ENCODE data around the gene ADAD2.

ADAD2 gene

DNA sequence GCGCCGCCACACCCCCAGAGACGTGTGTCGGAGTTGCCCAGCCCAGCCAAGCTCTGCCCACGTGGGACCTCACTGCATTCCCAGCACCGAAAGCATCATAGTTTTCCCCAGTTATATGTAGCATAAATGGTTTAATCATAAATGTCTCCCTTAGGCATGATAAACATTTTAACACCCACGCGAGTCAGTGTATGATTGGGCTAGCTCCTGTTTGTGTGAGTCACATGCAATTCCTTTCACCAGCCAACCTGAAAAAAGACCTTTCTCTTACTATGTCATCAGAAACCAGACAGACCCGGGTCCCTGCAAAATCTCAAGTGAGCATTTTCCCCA lies 13.2 kb upstream of the ADAD2 start:
- no peak for DNase-seq

DNA sequence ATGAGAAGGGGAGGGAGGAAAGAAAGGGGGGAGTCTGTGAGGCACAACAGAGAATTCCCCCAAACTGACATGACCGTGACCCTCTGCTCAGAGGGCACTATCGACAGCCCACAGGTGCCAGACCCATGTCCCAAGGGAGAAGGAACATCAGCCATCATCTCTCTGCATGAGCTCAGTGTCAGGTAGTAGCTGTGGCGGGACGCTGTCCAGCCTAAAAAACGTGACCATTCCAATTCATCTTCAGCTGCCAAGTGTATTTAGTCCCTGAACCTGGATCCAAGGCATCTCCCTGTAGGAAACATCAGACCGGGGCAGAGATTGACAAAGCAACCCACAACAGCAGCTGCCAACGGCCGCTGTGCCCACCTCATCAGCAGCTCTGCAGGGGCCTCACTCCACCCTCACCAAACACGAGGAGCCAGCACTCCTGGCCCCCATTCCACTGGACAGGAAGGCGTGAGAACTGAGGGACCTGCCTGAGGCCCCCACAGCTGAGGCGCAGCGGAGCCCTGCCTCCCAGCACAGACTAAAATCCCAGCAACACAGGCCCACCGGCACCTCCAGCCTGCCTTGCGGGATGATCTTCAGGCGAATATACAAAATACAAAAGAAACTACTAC lies 12.7 kb upstream of the ADAD2 start:
- no peak for DNase-seq

DNA sequence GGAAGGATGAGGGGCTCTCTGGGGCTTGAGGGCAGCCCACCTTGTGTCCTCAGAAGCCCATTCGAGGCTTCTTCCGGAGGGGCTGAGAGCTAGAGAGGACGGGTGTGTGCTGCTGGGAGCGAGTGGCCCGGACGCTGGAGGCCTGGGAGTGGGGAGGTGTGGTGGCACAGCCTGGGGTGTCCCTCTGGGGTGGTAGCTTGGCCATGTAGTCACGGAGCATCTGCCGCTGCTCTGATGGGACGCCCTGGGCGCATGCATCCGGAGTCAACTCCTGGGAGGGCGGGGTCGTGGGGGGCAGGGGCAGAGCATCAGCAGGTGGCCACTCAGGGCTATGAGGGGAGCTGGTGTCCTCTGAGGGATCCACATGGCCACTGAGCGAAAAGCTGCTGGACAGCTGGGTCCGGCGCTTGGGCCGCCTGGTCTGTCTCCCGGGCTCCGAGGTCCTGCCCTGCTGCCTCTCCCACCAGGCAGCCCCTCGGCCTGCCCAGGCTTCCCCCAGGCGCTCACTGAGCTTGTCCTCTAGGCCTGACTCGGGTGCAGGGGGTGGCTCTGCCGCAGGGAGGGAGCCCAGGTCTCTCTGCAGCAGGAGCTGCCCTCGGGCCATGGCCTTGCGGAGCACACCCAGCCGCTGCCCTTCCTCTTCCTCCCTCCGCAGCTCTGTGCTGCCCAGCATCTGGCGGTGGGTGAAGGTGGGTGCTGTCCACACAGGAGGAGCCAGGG lies 11.9 kb upstream of the ADAD2 start:
- DNase-seq = no peak

DNA sequence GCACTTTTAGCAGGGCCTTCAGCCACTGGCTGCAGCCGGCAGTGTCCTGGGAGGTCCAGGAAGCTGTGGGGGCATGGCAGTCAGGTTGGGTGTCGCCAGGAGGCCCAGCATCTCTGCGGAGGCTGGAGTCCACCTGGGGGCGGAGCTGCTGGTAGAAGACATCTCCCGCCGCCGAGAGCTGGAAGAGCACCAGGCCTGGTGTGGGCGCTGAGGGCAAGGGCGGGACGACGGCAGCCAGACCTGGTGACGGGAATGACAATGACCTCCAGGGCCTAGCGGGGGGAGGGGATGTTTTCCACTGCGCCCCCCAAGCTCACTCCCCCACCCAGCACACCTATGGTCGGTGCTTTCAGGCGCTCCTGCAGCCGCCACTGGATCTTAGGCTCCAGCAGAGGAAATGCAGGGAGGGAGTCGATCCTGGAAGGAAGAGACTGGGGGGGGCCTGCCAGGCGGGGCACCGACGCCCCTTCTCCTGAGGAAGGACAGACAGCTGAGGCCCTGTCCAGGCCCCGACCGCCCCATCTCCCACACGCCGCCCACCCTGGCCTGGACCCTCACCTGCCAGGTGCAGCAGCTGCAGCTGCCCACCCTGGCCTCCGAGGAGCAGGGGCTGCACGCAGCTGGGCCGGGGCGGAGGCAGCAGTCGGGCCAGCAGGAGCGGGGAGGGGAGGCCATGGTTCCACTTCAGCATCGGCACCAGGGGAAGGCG lies 11.2 kb upstream of the ADAD2 start:
- no peak for DNase-seq

DNA sequence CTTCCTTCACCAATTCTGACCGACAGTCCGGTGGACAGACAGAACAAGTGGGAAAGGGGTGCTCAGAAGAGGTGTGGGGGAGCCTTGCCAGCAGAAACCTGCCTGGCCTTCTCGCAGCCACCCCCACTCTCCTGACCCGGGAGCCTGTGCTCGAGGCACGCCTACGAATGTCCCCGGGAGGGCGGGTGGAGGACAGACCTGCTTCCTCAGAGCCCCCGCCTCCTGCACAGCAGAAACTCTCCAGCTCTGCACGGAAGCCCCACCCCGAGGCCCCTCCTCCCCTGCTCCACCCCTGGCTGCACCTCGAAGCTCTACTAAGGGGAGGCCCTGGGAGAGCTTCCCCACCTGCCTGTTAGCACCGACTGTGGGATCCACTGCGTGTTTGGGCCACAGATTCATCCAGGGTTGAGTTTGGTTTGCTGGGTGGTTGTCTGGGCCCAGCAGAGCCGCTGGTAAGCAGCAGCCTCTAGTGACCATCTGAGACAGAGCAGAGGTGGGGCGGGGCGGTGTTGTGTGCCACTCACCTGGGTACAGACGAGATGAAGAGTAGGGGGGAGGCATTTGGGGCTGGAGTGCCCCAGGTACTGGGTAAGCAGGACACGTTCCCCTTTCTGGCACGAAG lies 10.3 kb upstream of the ADAD2 start:
- no peak for DNase-seq

DNA sequence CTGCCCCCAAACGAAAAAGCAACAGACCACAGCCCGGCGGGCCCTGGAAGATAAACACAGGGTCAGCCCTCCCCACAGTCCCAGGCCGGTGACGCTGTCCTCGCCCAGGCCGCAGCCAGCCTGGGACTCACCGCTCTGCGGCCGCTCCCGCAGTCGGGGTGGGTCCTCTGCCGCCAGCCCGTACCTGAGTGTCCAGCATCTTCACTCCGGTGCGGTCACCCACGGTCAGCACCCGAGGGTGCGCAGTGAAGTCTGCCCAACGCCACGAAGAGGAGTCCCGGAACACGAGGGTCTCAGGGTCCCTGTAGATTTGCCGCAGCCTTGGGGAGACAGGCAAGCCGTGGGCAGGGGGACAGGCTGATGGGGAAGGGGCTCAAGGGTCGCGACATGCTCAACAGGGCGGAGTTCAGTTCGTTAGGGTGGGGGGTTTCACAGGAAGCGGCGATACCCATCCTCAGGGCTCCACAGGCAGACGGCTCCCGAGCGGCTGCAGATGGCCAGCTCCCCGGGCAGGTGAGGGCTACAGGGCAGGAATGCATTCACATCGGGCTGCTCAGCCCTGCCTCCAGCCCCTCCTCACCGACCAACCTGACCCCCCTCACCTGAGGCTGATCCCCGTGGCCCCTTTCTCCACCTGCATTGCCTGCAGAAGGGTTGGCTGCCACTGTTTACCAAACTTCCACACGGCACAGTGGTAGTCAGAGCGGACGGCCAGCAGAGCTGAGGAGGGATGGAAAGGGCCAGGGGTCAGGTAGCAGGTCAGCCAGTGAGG lies 9.6 kb upstream of the ADAD2 start:
- DNase-seq = no peak

DNA sequence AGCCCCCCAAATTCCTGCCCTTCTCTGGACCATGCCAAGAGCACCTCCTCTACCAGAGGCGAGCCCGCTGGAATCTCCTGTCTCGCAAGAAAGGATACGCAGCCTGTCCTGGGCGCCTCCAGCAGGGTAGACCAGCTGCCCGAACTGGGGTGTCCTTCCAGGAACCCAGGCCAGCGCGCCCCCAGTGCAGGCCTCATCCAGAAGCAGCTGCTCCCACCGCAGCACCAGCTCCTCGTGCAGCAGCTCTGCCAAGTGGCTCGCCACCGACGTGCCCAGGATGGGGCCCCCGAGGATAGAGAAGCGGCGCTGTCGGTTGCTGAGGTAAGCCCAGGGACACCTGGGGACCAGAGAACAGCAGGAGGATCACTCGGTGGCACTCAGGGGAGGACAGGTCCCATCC lies 8.9 kb upstream of the ADAD2 start:
- DNase-seq = no peak

DNA sequence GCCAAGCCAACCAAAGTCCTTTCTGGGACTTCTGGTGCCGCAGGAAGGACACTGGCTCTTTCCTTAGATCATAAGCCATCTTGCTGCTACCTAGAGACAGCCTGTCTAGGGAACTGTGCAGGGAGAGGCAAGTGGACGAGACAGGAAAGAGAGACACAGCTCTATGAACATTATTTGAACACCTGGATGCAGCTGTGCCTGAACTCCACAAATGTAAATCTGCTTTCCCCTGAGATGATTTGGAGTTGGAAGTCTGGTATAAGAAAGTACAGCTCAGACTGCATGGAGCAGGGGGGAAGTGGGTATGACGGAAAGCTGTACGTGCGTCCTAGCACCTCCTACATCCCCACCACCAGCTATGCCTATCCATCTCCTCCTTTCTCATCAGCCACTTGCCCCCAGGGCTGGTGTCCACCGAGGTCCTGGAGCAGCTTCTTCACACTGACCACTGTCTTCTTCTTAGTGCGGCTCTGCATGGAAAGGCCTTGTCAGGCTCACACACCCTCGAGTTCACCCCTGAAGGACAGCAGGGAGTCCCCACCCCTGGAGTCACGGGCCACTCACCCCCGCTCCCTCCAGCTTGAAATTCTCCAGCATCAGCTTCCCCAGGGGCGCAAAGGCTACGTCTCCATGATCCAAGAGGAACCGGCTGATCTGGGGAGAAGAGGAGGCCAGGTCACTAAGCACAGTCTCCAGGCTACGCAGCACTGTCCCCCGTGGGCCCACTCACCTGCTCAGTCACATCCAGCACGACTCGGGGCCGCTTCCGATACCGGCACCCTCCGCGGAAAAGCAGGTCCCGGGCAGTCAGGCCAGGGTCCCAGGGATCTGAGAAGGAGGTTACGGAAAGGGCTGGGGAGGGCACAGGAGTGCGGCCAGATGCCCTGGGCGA lies 8.0 kb upstream of the ADAD2 start:
- no peak for DNase-seq

DNA sequence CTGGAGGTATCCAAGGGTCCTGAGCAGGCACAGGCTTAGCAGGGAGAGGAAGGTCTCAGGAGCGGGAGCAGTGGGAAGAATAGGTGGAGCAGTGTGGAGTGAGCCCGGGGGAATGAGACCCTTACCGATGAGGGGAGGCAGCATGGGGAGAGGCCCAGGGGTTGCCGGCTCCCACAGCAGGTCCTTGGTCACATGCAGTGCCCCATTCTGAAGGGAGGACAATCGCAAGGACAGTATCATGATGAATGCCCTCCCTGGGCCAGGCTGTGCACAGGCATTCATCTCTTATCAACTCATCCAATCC lies 7.4 kb upstream of the ADAD2 start:
- no peak for DNase-seq

DNA sequence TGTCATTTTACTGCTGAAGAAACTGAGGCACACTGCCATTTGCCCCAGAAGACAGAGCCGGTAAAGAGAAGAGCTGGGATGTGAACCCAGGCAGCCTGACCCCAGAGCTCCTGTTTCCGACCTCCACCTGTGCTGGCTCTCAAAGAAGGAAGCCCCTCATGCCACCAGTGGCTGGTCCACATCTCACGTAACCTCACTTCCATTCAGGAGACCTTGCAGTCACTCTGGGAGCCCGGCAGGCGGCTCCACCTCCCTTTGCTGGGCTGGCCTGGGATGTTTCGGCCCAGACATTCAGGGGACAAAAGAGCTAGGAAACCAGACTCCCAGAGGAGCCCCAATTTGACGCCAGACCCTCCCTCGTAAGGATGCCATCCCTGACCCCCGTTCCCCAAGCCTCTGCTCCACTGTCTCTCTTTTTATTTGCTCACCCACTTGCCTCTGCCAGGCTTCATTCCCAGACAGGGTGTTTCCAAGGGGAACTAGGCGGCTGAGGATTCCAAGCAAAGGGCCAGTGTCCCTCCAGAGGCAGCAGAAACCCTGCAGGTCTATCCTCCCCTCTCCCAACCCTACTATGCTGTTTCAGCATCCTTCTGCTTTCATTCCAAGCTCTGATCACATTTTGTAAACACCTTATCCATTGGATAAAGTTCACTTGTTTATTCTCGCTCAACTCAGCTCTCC lies 6.9 kb upstream of the ADAD2 start:
- no peak for DNase-seq

DNA sequence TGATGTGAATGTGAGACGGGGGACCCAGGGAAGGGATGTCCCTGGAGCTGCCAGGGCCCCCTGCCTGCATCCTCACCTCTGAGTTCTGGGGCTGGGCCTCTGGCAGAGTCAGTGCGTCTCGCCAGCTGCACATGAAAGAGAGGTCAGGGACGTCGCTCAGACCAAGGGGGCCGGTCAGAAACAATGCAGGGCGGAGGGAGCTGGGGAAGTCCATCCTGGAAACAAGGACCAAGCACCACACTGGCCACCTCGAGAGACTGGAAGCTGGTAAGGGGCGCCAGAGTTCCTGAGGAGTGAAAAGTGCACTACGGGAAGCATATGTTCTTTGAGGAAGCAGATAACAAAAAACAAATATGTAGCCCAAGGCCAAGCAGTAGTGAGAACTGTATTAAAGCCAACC lies 6.2 kb upstream of the ADAD2 start:
- DNase-seq = no peak

DNA sequence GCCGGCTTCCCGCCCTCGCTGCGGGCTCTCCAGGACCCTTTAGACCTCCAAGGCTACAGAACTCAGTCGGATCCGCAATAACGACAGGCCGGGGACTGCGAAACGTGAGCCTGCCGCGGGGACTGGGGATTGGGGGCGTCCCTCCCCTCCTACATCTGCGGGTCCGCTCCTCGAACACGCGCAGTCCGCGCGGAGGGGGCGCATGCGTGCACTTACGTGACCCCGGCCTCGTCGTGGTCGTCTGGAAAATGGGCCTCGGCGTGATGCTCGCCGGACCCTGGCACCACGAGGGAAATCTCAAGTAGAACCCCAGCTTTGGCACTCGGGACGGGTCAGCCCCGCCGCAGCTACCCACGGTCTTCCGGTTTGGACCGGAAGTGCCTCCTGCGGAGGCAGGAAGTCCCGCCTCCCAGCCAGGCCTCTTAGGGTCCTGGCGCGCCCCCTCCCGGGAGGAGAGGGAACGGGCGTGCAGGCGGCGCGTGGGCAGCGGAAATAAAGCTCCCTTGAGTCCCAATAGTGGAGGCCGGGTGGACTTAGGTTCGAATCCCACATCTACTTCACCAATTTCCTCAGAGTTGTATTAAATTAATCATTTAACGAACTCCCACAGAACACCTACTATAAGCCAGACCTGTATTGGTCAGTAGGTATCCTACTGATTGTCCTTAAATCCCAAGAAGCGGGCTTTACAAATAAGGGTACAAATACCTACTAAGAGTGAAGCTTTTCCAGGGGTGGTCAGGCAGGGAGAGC lies 4.1 kb upstream of the ADAD2 start, which contains the start of gene TAF1C:
TSS of gene TAF1C (minus strand) at position 373 of the 753 bp plus-strand sequence. CDS start 2,069 bp downstream, outside the sequence.
- DNase-seq = peak; percentile 88

DNA sequence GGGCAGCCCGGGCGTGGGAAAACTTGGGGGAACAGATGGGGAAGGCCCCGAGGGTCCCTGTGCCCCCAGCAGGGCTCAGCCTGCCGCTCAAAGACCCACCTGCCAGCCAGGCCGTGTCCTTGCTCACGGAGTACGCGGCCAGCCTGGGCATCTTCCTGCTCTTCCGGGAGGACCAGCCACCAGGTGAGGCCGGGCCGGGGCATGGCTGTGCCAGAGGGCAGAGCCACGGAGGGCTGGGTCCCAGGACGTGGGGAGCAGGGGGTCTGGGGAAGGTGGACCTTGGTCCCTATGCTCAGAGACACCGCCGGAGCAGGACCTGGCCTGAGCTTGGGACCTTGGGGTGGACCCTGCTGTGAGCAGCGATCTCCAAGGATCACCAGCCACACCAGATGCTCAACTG lies 509 bp downstream of the ADAD2 start:
- DNase-seq = no peak

DNA sequence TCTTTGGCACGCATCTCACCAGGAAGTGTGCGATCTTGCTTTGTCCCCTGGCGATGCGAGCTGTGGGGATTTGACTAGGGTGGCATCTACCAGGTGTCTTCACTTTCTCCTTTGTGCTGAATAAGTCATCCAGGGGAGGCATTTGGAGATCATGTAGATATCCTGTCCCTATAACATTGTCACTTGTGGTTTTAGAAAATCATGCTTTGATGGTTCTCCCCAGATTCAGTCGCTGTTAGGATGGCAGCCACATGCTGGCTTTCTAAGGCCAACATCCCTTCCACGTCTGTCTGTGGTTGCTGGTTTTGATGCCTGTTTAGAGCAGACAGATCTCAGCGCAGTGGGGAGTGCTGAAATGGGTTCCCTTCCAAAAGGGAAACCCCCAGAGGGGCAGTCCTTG lies 2.5 kb downstream of the ADAD2 start:
- DNase-seq = no peak

DNA sequence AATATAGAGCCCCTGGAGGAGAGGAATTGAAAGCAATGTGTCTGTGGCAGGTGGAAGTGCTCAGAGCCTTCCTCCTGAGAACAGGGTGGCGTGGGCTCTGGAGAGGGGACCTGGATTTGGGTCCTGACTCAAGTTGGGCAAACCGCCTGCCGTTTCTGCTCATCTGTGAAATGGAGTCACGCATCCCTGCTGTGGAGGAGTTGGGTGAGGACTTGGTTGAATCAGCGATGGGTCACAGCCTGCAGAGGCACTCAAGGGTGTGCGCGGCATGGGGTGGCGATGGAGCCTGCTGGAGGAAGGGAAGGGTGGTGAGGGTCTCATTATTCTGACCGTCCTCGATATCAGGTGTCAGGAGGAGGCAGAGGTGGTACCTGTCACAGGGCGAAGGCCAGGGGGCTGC lies 3.1 kb downstream of the ADAD2 start:
- DNase-seq = no peak

DNA sequence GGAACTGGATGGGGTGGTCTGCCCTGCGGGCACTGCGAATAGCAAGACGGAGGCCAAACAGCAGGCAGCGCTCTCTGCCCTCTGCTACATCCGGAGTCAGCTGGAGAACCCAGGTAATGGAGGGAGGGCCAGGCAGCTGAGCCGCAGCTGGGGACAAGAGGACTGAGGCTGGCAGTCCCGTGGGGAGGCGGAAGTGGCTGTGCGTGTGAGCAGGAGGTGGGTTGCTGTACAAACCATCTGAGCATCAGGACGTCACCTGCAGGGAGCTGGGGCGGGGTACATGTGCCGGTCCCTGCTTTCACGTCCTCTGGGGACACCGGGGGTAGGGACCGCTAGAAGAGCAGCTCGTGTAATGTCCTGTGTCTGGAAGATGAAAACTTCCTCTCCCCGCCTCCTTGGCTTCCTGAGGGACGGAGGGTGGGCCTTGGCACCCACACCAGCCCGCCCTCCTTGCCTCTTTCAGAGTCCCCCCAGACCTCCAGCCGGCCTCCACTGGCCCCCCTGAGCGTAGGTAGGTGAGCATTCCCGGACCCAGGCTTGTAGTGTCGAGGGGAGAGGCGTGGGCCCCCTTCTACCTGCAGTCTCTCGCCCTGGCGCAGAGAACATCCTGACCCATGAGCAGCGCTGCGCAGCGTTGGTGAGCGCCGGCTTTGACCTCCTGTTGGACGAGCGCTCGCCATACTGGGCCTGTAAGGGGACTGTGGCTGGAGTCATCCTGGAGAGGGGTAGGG lies 3.7 kb downstream of the ADAD2 start:
- DNase-seq = peak; percentile 37

DNA sequence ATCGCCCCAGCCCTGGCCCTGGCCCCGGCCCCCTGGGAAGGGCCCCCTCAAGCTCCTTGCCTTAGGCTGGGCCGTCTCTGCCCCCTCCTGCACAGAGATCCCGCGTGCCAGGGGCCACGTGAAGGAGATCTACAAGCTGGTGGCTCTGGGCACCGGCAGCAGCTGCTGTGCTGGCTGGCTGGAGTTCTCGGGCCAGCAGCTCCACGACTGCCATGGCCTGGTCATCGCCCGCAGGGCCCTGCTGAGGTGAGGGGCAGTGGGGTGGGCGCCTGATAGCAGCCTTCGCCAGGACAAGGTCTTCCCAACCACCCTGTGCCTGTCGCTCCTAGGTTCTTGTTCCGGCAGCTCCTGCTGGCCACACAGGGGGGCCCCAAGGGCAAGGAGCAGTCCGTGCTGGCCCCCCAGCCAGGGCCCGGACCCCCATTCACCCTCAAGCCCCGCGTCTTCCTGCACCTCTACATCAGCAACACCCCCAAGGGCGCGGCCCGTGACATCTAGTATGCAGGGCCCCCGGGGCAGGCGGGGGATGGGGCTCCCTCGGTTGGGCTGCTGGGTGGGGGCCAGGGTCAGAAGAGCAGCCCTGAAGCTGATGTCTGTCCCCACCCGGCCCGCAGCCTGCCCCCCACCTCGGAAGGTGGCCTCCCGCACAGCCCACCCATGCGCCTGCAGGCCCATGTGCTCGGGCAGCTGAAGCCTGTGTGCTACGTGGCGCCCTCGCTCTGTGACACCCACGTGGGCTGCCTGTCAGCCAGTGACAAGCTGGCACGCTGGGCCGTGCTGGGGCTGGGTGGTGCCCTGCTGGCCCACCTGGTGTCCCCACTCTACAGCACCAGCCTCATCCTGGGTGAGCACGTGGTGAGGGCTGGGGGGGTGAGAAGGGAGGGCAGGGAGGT lies 4.5 kb downstream of the ADAD2 start:
- no peak for DNase-seq

DNA sequence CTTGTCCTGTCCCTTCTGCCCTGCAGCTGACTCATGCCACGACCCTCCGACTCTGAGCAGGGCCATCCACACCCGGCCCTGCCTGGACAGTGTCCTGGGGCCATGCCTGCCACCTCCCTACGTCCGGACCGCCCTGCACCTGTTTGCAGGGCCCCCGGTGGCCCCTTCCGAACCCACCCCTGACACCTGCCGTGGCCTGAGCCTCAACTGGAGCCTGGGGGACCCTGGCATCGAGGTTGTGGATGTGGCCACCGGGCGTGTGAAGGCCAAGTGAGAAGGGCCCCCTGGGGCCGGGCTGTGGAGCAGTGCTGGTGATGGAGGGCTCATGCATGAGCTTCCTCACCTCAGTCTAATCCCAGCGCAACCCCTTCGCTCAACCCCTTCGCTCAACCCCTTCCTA lies 5.1 kb downstream of the ADAD2 start:
- DNase-seq = no peak

Data from CD4-positive, alpha-beta T cell treated with Interferon gamma for 1 hour (primary cell).